Measurements from ENCODE around the gene CER1. TPM values are rescaled to one million over a fixed set of nuclear protein-coding genes. Genes with fewer than 3 reads are reported as not detected.

The CER1 gene
- total RNA-seq, 1 experiment from 2014 or later, result not detected

DNA sequence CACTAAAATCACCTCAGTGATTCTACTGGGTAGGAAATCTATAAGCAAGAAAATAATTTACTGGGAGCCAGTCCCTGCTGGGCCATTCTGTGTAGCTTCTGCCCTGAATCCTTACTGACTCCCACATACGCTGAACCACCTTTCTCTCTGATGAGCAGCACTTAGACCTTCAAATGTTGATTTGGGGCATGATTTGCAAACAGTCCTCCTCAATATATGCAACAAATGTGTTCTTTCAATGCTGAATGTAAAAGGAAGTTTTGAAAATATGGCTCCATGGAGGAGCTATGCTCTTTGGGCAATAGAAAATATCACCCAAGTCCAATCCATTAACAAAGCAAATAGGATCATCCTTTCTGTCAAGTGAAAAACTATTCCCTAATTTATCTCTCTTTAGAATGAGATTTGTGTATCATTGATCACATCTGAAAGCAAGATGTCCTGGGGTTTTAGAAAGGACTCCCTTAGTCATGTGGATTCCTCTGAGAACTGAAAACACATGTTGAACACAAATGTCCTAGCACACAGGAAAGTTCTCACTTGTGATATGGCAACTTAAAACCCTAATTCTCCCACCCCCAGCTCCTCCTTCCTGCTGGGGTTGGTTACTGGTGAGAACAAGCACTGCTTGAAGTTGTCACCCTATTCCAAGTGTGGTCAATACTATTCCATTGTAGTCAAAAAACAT, 8.9 kb upstream of the CER1 start:
- DNase-seq (ENCODE audit: low read depth, low spot score), result no peak
- in situ Hi-C loops (cut with HindIII; ENCODE audit: low pct_unique_long_range_greater_than_20kb, low sequenced_read_pairs), result no loop called here

DNA sequence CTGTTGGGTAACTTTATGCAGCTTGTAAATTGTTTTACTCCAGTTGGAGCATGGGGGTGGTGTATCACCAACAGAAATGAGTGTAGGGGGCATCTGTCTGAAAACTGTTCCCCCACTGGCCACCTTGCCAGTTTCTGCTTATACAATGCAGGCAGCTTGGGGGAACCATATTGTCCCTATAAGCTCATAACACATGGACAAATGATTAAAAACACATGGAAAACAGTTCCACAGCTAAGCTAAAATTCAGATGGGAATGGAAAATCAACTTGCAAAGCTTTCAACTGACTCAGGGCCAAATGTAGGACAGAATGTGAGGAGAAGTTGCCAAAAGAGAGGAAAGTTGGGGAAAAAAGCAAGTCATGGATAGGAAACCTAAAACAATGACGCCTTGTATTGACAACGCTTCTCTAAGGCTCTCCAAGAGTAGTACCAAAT, 7.9 kb upstream of the CER1 start:
- DNase-seq (ENCODE audit: low read depth, low spot score), result no peak
- in situ Hi-C loops (cut with HindIII; ENCODE audit: low pct_unique_long_range_greater_than_20kb, low sequenced_read_pairs), result no loop called here

GRCh38 chr9:14723301-14723700, 768 bp upstream of the CER1 start:
- DNase-seq (ENCODE audit: low read depth, low spot score), result no peak
- in situ Hi-C loops (cut with HindIII; ENCODE audit: low pct_unique_long_range_greater_than_20kb, low sequenced_read_pairs), result no loop called here

DNA sequence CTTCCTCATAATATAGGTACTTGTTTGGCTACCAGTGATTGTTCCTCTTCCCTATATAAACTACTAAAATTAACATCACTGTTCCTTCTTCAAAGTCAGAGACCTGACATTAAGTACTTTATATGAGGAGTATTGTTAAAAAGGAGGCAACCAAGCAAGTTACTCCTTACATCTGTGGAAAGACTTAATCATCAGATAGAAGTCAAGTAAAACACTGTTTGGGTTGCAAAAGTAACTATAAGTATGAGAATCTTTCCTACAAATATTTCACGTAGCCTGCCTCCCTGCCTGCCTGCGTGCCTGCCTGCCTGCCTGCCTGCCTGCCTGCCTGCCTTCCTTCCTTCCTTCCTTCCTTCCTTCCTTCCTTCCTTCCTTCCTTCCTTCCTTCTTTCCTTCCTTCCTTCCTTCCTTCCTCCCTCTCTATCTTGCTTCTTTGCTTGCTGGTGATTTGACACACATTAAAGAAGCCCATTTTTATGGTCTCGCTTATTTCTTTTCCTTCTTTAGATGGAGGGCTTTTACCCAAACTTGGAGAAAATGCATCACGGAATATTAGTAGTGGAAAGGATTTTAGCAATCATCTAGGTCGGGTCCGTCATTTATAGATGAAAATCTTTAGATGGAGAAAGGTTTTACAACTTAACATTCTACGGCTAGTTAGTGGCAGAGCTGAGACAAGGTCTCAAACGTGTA, 3.2 kb downstream of the CER1 start:
- no peak for DNase-seq (ENCODE audit: low read depth, low spot score)
- in situ Hi-C loops (cut with HindIII; ENCODE audit: low pct_unique_long_range_greater_than_20kb, low sequenced_read_pairs), result no loop called here

GRCh38 chr9:14715102-14715501, 7.4 kb downstream of the CER1 start:
- no peak for DNase-seq (ENCODE audit: low read depth, low spot score)
- in situ Hi-C loops (cut with HindIII; ENCODE audit: low pct_unique_long_range_greater_than_20kb, low sequenced_read_pairs), result no loop called here

GRCh38 chr9:14713187-14713767, 9.3 kb downstream of the CER1 start:
- no peak for DNase-seq (ENCODE audit: low read depth, low spot score)
- in situ Hi-C loops (cut with HindIII; ENCODE audit: low pct_unique_long_range_greater_than_20kb, low sequenced_read_pairs), result no loop called here

- in situ Hi-C loops (cut with HindIII; ENCODE audit: low pct_unique_long_range_greater_than_20kb, low sequenced_read_pairs), result no loop called here
- DNase-seq (ENCODE audit: low read depth, low spot score), result no peak
These were observed 11.7 kb downstream of the CER1 start for GRCh38 chr9:14710804-14711203.

DNA sequence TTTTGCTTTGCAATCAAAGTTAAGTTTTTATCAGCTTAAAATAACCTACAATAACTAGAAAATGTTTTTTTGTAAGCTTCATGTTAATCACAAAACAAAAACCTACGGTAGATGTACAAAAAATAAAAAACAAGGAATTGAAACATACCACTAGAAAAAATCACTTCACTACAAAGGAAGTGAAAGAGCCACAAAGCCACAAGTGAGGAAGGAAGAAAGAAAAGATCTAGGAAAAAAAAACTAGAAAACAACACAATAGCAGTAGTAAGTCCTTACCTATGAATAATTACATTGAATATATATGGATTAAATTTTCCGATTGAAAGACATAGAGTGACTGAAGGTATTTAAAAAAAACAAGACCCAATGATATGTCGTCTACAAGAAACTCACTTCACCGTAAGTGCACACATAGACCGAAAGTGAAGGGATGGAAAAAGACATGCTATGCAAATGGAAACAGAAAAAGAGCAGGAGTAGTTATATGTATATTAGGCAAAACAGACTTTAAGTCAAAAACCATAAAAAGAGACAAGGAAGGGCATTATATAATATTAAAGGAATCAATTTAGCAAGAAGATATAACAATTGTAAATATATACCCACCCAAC, 15.9 kb downstream of the CER1 start:
- in situ Hi-C loops (cut with HindIII; ENCODE audit: low pct_unique_long_range_greater_than_20kb, low sequenced_read_pairs), result no loop called here
- DNase-seq (ENCODE audit: low read depth, low spot score), result no peak

DNA sequence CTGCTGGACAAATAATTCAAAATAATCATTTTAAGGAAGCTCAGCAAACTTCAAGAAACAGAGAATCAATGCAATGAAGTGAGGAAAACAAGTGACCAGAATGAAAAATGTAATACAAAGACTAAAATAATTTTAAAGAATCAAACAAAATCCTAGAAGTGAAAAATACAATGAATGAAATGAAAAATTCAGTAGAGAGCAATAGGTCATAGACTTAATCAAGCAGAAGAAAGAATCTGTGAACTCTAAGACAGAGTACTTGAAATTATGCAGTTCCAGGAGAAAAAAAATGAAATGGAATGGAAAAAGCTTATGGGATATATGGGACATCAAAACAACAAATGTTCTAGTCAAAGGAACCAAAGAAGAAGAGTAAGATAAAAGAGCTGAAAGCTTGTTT, 17.5 kb downstream of the CER1 start:
- in situ Hi-C loops (cut with HindIII; ENCODE audit: low pct_unique_long_range_greater_than_20kb, low sequenced_read_pairs), result no loop called here
- no peak for DNase-seq (ENCODE audit: low read depth, low spot score)

DNA sequence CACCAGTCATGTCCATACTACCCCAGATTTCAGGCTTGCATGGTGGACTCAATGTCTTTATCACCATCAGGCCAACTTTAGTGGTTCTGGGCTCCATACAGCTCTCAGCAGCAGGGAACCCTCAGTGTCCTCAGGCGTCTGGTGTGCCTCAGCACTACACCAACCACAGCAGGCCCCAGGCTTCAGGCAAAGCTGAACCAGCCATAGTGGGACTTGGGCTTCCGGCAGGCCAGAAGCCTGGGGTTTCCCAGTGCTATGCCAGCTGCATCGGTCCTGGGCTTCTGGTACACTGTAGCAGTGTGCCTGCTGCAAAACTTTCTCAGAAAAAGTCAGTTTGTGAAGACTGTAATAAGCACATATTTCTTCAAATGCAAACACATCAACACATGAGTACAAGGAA, 18.3 kb downstream of the CER1 start:
- in situ Hi-C loops (cut with HindIII; ENCODE audit: low pct_unique_long_range_greater_than_20kb, low sequenced_read_pairs), result no loop called here

DNA sequence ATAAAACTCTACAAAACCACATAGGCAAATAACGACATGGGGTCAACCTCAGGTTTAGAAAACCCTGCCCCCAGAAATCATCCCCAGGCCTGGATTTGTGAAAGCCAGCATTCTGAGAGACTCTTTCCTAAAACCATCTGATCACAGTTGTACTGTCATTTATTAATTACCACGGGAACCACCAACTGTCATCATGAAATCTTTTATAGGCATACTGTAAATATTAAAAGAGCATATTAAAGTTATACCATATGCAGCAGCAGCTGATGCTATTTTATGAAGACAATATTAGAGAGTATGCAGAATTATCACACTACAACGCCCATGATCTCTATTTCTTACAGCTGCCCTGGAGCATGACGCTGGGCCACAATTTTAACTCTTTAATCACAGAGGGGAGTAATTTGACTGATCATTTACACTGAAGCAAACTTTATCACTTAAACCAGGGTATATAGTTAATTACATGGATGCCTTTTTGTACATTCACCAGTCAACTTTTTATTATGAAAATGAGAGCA, 20.3 kb downstream of the CER1 start:
- no peak for DNase-seq (ENCODE audit: low read depth, low spot score)
- in situ Hi-C loops (cut with HindIII; ENCODE audit: low pct_unique_long_range_greater_than_20kb, low sequenced_read_pairs), result no loop called here

More for the DNA sequence above, 18.3 kb downstream of the CER1 start:
- DNase-seq (ENCODE audit: low read depth, low spot score), result no peak

GRCh38 chr9:14693251-14693861, 29.2 kb downstream of the CER1 start, which contains the start of gene ZDHHC21:
Gene ZDHHC21 (minus strand): TSS chr9:14693432. CDS start chr9:14674340, 19,092 bp downstream.
- in situ Hi-C loops (cut with HindIII; ENCODE audit: low pct_unique_long_range_greater_than_20kb, low sequenced_read_pairs), result no loop called here
- DNase-seq (ENCODE audit: low read depth, low spot score), result peak; percentile 41

DNA sequence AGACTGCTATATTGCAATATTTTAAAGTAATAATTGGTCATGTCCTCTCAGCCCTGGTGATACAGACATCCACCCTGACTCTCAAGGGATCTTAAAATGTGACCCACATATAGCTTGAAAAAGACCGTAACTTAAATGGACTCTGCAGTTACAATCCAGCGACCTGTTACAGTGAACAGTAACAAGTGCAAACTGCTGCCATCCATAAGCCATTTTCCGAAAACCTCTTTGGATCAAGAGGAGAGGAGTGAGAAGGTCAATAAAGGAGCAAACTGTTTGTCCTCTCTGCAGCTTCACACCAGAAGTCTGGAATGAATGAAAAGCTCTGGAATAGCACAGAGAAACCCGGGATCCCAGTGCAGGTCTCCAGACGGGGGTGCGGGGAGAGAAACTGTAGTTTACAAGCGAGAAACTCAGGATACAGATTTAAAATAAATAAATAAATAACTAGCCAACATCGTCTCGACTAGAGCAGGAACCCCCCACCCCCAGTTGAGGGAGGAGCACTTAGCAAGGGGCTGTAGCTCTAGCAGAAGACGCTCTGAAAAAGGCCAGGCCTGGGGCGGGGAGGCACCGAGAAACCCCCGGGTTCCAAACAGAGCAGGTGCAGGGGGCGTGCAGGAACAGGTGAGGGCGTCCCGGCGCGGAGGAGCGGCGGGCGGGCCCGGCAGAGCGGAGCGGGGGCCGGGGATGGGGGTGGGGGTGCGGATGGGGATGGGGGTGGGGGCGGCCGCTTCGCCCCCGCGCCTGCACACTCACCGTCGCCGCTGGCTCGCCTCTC, 29.9 kb downstream of the CER1 start:
- DNase-seq (ENCODE audit: low read depth, low spot score), result peak; percentile 3
- in situ Hi-C loops (cut with HindIII; ENCODE audit: low pct_unique_long_range_greater_than_20kb, low sequenced_read_pairs), result no loop called here

DNA sequence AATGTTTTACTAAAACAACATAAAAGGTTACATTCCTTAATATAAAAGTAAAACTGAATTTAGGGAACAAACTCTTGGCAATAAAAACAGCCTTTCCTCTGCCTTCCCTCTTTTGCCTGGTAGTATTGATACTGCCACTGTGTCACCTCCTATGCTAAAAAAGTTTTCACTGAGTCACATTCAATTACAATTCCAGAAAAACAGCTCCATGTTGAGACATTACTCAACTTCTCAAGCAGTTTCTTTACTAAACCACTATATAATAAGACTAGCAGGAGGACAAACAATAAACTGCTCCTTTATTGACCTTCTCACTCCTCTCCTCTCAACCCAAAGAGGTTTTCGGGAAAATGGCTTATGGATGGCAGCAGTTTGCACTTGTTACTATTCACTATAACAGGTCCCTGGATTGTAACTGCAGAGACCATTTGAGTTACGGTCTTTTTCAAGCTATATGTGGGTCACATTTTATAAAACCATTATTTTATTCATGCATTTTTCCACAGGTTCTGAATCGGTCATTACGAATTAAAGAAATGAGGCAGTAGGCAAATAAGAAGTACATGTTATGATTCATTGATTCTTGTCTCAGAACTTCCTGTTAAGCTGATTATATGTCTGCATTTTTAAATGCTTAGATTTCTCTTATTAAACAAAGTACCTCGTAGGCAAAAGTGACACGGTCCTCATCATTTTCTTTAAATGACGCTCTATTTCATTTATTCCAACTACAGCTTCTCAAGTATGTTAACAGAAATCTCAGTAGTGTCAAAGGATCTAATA, 31.4 kb downstream of the CER1 start:
- in situ Hi-C loops (cut with HindIII; ENCODE audit: low pct_unique_long_range_greater_than_20kb, low sequenced_read_pairs), result no loop called here
- DNase-seq (ENCODE audit: low read depth, low spot score), result no peak

GRCh38 chr9:14687042-14687719, 35.4 kb downstream of the CER1 start:
- DNase-seq (ENCODE audit: low read depth, low spot score), result no peak
- in situ Hi-C loops (cut with HindIII; ENCODE audit: low pct_unique_long_range_greater_than_20kb, low sequenced_read_pairs), result no loop called here

DNA sequence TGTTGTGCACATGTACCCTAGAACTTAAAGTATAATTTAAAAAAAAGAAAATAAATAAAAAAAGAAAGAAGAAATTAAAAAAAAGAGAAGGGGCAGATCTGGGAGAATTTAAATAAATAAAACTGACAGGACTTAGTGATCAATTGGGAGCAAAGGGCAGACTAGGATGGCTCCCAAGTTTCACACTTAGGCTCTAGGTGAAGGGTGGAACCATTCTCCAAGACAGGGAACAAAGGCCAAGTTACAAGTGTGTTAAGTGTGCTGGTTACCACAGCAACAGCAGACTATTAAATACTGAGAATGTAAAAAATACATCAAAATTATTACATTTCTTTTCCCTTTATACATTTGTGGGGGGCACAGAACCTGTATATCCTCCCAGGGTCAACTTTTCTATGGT, 36.4 kb downstream of the CER1 start:
- no peak for DNase-seq (ENCODE audit: low read depth, low spot score)
- in situ Hi-C loops (cut with HindIII; ENCODE audit: low pct_unique_long_range_greater_than_20kb, low sequenced_read_pairs), result no loop called here
